GM12801 (cell line): ENCODE measurements around the gene TNK1.

Source experiments
- TF ChIP-seq, protein P1 (sequence below): IDR thresholded peaks from one replicate; pipeline ENCODE4 v1.5.1; 2011; ENCODE audit warnings: control low read depth; ENCODE audit not compliant: insufficient read length; ENCODE audit errors: extremely low read depth

TNK1 gene

DNA sequence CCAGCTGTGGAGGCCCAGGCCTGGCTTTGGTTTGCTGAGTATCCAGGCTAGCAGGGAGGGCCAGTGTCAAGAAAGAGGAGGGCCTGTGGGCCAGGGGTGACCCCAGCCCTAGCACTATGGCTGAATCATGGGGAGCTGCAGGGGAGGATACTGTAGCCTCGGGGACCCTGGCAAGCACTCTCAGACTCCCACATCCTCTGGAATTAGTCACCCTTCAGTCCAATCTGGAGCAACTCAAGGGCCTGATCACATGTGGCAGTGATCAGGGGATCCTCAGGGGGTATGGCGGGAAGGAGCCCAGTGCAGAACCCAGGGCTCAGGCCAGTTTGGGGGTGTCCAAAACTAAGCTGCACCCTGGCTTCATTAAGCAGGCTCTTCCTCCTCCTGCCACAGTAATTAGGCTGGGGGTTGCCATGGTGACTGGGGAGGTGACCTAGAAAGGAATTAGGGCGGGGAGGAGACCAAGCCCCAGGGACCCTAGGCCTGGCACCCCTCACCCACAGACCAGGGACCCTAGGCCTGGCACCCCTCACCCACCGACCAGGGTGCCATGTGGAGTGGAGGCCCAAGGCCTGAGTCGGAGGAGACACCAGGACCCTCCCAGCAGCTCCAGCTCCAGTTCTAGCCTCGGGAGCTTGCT is 32.6 kb downstream of the TNK1 start:
- TF ChIP-seq, protein P1, sequence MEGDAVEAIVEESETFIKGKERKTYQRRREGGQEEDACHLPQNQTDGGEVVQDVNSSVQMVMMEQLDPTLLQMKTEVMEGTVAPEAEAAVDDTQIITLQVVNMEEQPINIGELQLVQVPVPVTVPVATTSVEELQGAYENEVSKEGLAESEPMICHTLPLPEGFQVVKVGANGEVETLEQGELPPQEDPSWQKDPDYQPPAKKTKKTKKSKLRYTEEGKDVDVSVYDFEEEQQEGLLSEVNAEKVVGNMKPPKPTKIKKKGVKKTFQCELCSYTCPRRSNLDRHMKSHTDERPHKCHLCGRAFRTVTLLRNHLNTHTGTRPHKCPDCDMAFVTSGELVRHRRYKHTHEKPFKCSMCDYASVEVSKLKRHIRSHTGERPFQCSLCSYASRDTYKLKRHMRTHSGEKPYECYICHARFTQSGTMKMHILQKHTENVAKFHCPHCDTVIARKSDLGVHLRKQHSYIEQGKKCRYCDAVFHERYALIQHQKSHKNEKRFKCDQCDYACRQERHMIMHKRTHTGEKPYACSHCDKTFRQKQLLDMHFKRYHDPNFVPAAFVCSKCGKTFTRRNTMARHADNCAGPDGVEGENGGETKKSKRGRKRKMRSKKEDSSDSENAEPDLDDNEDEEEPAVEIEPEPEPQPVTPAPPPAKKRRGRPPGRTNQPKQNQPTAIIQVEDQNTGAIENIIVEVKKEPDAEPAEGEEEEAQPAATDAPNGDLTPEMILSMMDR: no peak

GRCh38 chr17:7414837-7415236 is 33.9 kb downstream of the TNK1 start:
- TF ChIP-seq, protein P1: no peak

- TF ChIP-seq, protein P1: no peak
These were observed 34.9 kb downstream of the TNK1 start for GRCh38 chr17:7415784-7416183.

GRCh38 chr17:7416323-7416722 is 35.4 kb downstream of the TNK1 start:
- TF ChIP-seq, protein P1: no peak

DNA sequence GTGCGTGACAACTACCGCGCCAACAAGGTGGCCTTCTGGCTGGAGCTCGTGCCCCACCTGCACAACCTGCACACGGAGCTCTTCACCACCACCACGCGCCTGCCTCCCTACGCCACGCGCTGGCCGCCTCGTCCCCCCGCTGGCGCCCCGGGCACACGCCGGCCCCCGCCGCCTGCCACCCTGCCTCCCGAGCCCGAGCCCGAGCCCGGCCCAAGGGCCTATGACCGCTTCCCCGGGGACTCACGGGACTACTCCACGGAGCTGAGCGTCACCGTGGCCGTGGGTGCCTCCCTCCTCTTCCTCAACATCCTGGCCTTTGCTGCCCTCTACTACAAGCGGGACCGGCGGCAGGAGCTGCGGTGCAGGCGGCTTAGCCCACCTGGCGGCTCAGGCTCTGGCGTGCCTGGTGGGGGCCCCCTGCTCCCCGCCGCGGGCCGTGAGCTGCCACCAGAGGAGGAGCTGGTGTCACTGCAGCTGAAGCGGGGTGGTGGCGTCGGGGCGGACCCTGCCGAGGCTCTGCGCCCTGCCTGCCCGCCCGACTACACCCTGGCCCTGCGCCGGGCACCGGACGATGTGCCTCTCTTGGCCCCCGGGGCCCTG is 36.3 kb downstream of the TNK1 start:
- TF ChIP-seq, protein P1: no peak

DNA sequence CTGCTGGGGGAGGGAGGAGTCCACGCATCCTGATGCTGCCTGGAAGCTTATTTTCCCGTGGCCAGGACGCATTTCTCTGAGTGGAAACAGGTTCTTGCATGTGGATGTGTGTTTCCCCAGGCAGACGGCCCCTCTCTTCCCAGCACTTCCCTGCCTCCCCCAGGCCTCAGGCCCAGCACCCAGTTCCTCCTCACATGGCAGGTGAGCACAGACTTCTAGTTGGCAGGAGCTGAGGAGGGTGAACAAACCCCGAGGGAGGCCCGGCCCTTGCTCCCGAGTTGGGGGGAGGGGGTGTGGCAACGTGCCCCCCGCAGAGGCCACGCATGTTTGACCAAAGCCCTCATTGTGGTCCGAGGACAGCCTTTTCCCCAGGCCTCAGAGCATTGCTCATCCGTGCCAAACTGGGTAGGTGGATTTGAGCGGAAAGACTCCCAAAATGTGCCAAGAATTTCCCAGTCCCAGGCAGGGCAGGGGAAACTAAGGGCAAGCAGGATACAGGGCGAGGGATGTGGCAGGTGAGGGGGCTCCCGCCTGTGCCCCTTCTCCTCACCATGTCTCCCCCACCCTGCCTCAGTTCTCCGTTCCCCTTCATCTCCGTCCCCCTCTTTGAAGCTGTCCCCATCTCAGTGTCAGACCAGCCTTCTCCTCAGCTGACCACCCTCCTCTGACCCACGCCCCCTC is 37.7 kb downstream of the TNK1 start:
- TF ChIP-seq, protein P1: no peak

DNA sequence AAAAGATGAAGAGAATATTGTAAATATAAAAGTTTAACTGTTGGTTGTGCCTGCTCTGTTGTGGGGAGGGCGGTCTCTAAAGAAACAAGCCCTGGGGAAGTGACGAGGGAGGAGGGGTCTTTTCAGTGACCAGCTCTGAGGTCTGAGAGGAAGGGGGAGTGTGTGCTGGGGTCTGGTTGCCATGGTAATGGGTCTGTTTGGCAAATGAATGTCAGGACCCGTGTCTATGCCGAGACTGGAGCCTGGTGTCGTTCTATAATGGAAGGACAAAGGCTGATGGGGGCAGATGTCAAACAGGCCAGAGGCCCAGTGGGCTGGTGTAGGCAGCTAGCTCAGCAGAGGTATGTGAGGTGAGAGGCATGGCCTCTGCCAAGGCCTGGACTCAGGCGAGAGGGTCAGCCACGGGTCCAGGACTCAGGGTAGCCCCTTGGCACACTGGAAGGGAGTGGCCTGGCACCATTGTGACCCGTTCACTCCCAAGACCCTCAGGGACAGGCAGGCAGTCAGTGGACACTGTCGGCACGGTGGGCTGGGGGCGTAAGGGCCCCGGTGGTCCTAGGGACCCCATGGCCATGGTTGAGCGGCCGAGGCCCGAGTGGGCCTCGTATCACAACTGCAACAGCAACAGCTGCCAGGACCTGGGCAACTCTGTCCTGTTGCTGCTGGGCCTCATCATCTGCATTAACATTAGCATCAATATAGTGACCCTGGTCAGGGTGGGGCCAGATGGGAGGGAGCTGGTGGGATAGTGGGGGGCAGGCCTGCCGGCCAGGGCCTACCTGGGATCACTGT is 39.1 kb downstream of the TNK1 start, which contains the start of gene SPEM1:
TSS of gene SPEM1 (plus strand) at position 506 of the 792 bp plus-strand sequence. CDS start at position 567, 61 bp downstream.
- TF ChIP-seq, protein P1: no peak
